ENCODE results near the gene KAZN.

Gene KAZN

DNA sequence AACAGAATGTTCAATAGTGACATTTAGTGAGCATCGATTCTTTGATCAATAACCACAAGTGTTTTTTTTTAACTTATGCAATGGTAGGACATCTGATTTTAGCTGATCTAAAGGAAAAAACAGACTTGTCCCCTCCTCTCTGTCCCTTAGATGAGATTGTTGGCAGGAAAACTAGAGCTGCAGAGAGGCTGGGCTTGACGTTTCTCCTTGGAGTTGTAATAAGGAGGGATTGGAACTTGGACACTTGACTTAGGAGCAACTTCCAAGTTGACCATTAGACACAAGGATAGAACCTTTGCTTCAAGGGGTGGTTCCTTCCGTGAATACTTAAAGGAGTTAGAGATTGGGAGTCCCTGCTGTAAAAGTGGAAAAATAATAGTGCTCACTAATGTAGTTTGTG lies 49.9 kb downstream of the KAZN start:
- WGBS (ENCODE audit: extremely low coverage, insufficient coverage, insufficient read length), result no CpG with 5 or more reads among the region's 3 CpGs
- Histone ChIP-seq H3K27ac (ENCODE audit: low read depth, low read length) (no peak overlapping the region), H3K23ac (ENCODE audit: low read length) (no peak overlapping the region), H4K91ac (ENCODE audit: low read depth, low read length) (no peak overlapping the region), H3K9me3 (ENCODE audit: insufficient read depth, low read depth, low read length) (no peaks in the 10 kb centered on the region), H3K4me2 (ENCODE audit: low read length) (no peak overlapping the region), H2AFZ (ENCODE audit: insufficient read depth, low read length, poor library complexity) (no peak overlapping the region), H3K36me3 (ENCODE audit: control insufficient read depth in 1 of 2, insufficient read depth in 2 of 2, low read length in 2 of 2) (no peaks in the 10 kb centered on the region), H3K27me3 (ENCODE audit: insufficient read depth, low read length) (no peaks in the 10 kb centered on the region), H3K79me2 (ENCODE audit: control insufficient read depth, insufficient read depth, low read length, poor library complexity) (no peaks in the 10 kb centered on the region), H4K8ac (ENCODE audit: low read depth, low read length) (no peak overlapping the region), H2BK5ac (ENCODE audit: low read depth, low read length, poor library complexity) (no peak overlapping the region), H2AK5ac (ENCODE audit: low read length) (no peak overlapping the region), H3K4me1 (ENCODE audit: control insufficient read depth in 1 of 2, insufficient read depth in 2 of 2, low read length in 2 of 2) (peaks cover 2 to 4% of the 10 kb centered on the region in 2 experiments), H2BK120ac (ENCODE audit: insufficient read depth, low read length, poor library complexity) (no peak overlapping the region), H3K9ac (ENCODE audit: low read length) (no peak overlapping the region), H3K18ac (ENCODE audit: low read length) (no peak overlapping the region), H3K14ac (ENCODE audit: low read length) (no peak overlapping the region), H3K79me1 (ENCODE audit: low read length) (no peaks in the 10 kb centered on the region), H4K12ac (ENCODE audit: low read depth, low read length) (no peak overlapping the region), H3K4ac (ENCODE audit: low read depth, low read length) (no peak overlapping the region), H3K4me3 (ENCODE audit: low read depth, low read length) (no peak overlapping the region), H2BK12ac (ENCODE audit: low read length) (no peak overlapping the region)
- DNase-seq, result no peak

DNA sequence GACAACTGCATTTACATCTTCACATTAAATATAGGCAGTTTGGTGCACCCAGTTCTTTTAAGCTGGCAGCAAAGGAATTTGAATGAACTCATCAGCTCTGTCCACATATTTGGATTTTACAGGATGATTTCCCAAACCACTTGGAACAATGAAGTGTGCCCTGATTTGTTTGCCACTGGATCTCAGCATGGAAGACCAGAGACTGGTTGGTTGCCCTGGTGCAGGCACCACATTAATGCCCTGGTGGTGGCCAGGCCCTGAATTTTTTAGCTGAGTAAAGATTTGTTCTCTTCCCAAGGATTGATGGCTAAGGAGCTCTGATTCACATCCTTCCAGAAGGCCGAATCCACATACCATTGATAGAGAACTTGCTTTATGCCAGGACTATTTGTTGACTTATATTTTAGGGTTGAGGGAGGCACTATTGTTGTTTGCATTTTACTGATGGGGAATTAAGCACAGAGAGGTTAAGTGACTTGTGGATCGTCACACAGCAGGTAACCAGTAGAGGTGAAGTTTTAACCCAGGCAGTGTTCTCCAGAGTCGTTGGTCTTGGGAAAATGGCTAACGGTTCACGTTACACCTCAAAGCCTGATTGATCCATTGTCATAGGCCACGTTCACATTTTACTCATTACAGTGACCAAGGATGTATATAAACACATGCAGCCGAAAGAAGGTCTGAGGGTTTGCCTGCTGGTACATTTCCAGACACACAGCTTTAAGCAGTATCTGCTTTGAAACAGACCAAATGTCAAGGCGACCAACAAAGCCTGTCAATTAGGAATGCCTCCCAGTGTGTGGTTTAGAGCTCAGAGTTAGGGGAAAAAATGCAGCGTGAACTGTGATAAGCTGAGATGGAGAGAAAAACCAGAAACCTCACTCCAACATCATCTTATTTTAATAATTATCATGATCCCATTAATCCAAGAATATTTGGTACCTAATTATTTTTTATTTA lies 50.7 kb downstream of the KAZN start:
- H3K79me2 ChIP-seq (ENCODE audit: control insufficient read depth, insufficient read depth, low read length, poor library complexity), result no peaks in the 10 kb centered on the region
- no peak overlapping the region for H4K8ac ChIP-seq (ENCODE audit: low read depth, low read length)
- no peaks in the 10 kb centered on the region for H3K9me3 ChIP-seq (ENCODE audit: insufficient read depth, low read depth, low read length)
- H3K4me3 ChIP-seq (ENCODE audit: low read depth, low read length), result no peak overlapping the region
- no peak overlapping the region for H3K27ac ChIP-seq (ENCODE audit: low read depth, low read length)
- H2BK5ac ChIP-seq (ENCODE audit: low read depth, low read length, poor library complexity), result no peak overlapping the region
- H3K18ac ChIP-seq (ENCODE audit: low read length), result no peak overlapping the region
- H3K14ac ChIP-seq (ENCODE audit: low read length), result no peak overlapping the region
- no peak overlapping the region for H3K4me2 ChIP-seq (ENCODE audit: low read length)
- H3K27me3 ChIP-seq (ENCODE audit: insufficient read depth, low read length), result no peaks in the 10 kb centered on the region
- peaks cover 2 to 4% of the 10 kb centered on the region in 2 experiments for H3K4me1 ChIP-seq (ENCODE audit: control insufficient read depth in 1 of 2, insufficient read depth in 2 of 2, low read length in 2 of 2)
- H3K9ac ChIP-seq (ENCODE audit: low read length), result no peak overlapping the region
- H3K79me1 ChIP-seq (ENCODE audit: low read length), result no peaks in the 10 kb centered on the region
- no peaks in the 10 kb centered on the region for H3K36me3 ChIP-seq (ENCODE audit: control insufficient read depth in 1 of 2, insufficient read depth in 2 of 2, low read length in 2 of 2)
- no peak for DNase-seq
- WGBS (ENCODE audit: extremely low coverage, insufficient coverage, insufficient read length), result no CpG with 5 or more reads among the region's 9 CpGs
- no peak overlapping the region for H3K23ac ChIP-seq (ENCODE audit: low read length)
- H2BK12ac ChIP-seq (ENCODE audit: low read length), result no peak overlapping the region
- no peak overlapping the region for H2AK5ac ChIP-seq (ENCODE audit: low read length)
- H2BK120ac ChIP-seq (ENCODE audit: insufficient read depth, low read length, poor library complexity), result no peak overlapping the region
- H4K91ac ChIP-seq (ENCODE audit: low read depth, low read length), result no peak overlapping the region
- H2AFZ ChIP-seq (ENCODE audit: insufficient read depth, low read length, poor library complexity), result no peak overlapping the region
- no peak overlapping the region for H3K4ac ChIP-seq (ENCODE audit: low read depth, low read length)
- H4K12ac ChIP-seq (ENCODE audit: low read depth, low read length), result no peak overlapping the region

DNA sequence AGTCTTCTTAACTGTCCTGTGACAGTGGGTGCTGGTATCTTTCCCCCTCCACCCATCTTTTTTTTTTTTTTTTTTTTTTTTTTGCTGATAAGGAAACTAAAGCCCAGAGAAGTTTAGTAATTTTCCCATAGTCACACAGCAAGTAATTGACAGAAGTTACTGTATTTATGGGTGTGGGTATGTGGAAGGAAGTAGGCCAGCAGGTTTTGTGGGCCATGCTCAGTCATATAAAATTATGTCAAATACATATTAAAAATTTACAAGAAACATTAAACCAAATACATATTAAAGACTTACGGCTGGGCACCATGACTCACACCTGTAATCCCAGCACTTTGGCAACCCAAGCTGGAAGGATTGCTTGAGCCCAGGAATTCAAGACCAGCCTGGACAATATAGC lies 51.5 kb downstream of the KAZN start:
- no peaks in the 10 kb centered on the region for H3K27me3 ChIP-seq (ENCODE audit: insufficient read depth, low read length)
- no peak overlapping the region for H3K14ac ChIP-seq (ENCODE audit: low read length)
- H3K9ac ChIP-seq (ENCODE audit: low read length), result no peak overlapping the region
- no peak overlapping the region for H3K23ac ChIP-seq (ENCODE audit: low read length)
- H4K8ac ChIP-seq (ENCODE audit: low read depth, low read length), result no peak overlapping the region
- no CpG with 5 or more reads among the region's 1 CpG for WGBS (ENCODE audit: extremely low coverage, insufficient coverage, insufficient read length)
- peaks cover 3% of the 10 kb centered on the region for H3K79me2 ChIP-seq (ENCODE audit: control insufficient read depth, insufficient read depth, low read length, poor library complexity)
- no peak overlapping the region for H2BK120ac ChIP-seq (ENCODE audit: insufficient read depth, low read length, poor library complexity)
- no peak for DNase-seq
- H3K79me1 ChIP-seq (ENCODE audit: low read length), result no peaks in the 10 kb centered on the region
- no peak overlapping the region for H2BK12ac ChIP-seq (ENCODE audit: low read length)
- H3K4ac ChIP-seq (ENCODE audit: low read depth, low read length), result no peak overlapping the region
- no peak overlapping the region for H3K4me2 ChIP-seq (ENCODE audit: low read length)
- H2BK5ac ChIP-seq (ENCODE audit: low read depth, low read length, poor library complexity), result no peak overlapping the region
- no peak overlapping the region for H2AFZ ChIP-seq (ENCODE audit: insufficient read depth, low read length, poor library complexity)
- H3K4me3 ChIP-seq (ENCODE audit: low read depth, low read length), result no peak overlapping the region
- H3K9me3 ChIP-seq (ENCODE audit: insufficient read depth, low read depth, low read length), result no peaks in the 10 kb centered on the region
- no peak overlapping the region for H4K12ac ChIP-seq (ENCODE audit: low read depth, low read length)
- peaks cover 2 to 8% of the 10 kb centered on the region in 2 experiments for H3K4me1 ChIP-seq (ENCODE audit: control insufficient read depth in 1 of 2, insufficient read depth in 2 of 2, low read length in 2 of 2)
- no peak overlapping the region for H2AK5ac ChIP-seq (ENCODE audit: low read length)
- H4K91ac ChIP-seq (ENCODE audit: low read depth, low read length), result no peak overlapping the region
- no peak overlapping the region for H3K18ac ChIP-seq (ENCODE audit: low read length)
- no peaks in the 10 kb centered on the region for H3K36me3 ChIP-seq (ENCODE audit: control insufficient read depth in 1 of 2, insufficient read depth in 2 of 2, low read length in 2 of 2)
- H3K27ac ChIP-seq (ENCODE audit: low read depth, low read length), result no peak overlapping the region

DNA sequence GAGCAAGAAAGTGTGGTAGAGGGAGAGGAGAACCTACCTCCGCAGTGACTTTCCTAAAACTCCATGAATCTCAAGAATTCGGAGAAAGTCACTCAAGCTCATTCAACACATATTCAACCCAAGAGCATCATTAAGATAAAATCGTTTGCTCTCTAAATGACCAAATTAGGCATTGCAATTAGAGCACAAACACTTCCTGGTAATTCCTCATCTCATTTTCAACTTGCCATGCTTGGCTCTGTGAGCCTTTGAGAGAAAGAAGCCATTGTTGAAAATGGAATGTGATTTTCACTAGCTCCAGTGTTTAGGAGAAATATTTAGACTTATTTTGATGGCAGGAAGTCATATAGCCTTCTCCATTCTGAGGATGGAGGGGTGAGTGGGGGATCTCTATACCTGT lies 52.5 kb downstream of the KAZN start:
- Histone ChIP-seq H3K4ac (ENCODE audit: low read depth, low read length) (no peak overlapping the region), H3K14ac (ENCODE audit: low read length) (no peak overlapping the region), H3K4me1 (ENCODE audit: control insufficient read depth in 1 of 2, insufficient read depth in 2 of 2, low read length in 2 of 2) (peaks cover 2 to 9% of the 10 kb centered on the region in 2 experiments), H4K8ac (ENCODE audit: low read depth, low read length) (no peak overlapping the region), H3K27ac (ENCODE audit: low read depth, low read length) (no peak overlapping the region), H3K27me3 (ENCODE audit: insufficient read depth, low read length) (no peaks in the 10 kb centered on the region), H2BK5ac (ENCODE audit: low read depth, low read length, poor library complexity) (no peak overlapping the region), H3K4me3 (ENCODE audit: low read depth, low read length) (no peak overlapping the region), H2BK12ac (ENCODE audit: low read length) (no peak overlapping the region), H3K79me2 (ENCODE audit: control insufficient read depth, insufficient read depth, low read length, poor library complexity) (peaks cover 3% of the 10 kb centered on the region), H3K23ac (ENCODE audit: low read length) (no peak overlapping the region), H2AK5ac (ENCODE audit: low read length) (no peak overlapping the region), H3K79me1 (ENCODE audit: low read length) (no peaks in the 10 kb centered on the region), H2AFZ (ENCODE audit: insufficient read depth, low read length, poor library complexity) (no peak overlapping the region), H4K91ac (ENCODE audit: low read depth, low read length) (no peak overlapping the region), H2BK120ac (ENCODE audit: insufficient read depth, low read length, poor library complexity) (no peak overlapping the region), H3K18ac (ENCODE audit: low read length) (no peak overlapping the region), H3K9ac (ENCODE audit: low read length) (no peak overlapping the region), H4K12ac (ENCODE audit: low read depth, low read length) (no peak overlapping the region), H3K9me3 (ENCODE audit: insufficient read depth, low read depth, low read length) (no peaks in the 10 kb centered on the region), H3K36me3 (ENCODE audit: control insufficient read depth in 1 of 2, insufficient read depth in 2 of 2, low read length in 2 of 2) (no peaks in the 10 kb centered on the region), H3K4me2 (ENCODE audit: low read length) (no peak overlapping the region)
- WGBS (ENCODE audit: extremely low coverage, insufficient coverage, insufficient read length), result no CpG with 5 or more reads among the region's 3 CpGs
- DNase-seq, result no peak
